WTC11 (cell line): ENCODE data around the gene DOK7.

ENCODE experiments used
- AFF4 ChIP-seq: sonication (generic); formaldehyde crosslinking; IDR thresholded peaks from 2 replicates; pipeline ENCODE4 v1.8.1; 2023; ENCODE audit warnings: mild to moderate bottlenecking, missing genetic modification reagents, borderline replicate concordance
- CTCF ChIP-seq: fragments of 200-600 bp; IDR thresholded peaks from 2 replicates; pipeline ENCODE4 v1.8.0; 2022; ENCODE audit warnings: antibody characterized with exemption
- ESRRA ChIP-seq: sonication (generic); formaldehyde crosslinking; IDR thresholded peaks from 2 replicates; pipeline ENCODE4 v1.8.1; 2022; ENCODE audit warnings: mild to moderate bottlenecking, missing genetic modification reagents, borderline replicate concordance
- IRF1 ChIP-seq: sonication (generic); formaldehyde crosslinking; IDR thresholded peaks from 2 replicates; pipeline ENCODE4 v1.8.0; 2023; ENCODE audit warnings: missing genetic modification reagents
- JUN ChIP-seq: sonication (generic); formaldehyde crosslinking; IDR thresholded peaks from 2 replicates; pipeline ENCODE4 v1.8.0; 2023; ENCODE audit warnings: mild to moderate bottlenecking, missing genetic modification reagents
- MAX ChIP-seq: sonication (generic); formaldehyde crosslinking; IDR thresholded peaks from 2 replicates; pipeline ENCODE4 v1.8.0; 2022; ENCODE audit warnings: mild to moderate bottlenecking, missing genetic modification reagents
- RELA ChIP-seq: sonication (generic); formaldehyde crosslinking; IDR thresholded peaks from 2 replicates; pipeline ENCODE4 v1.8.1; 2022; ENCODE audit warnings: missing genetic modification reagents, mild to moderate bottlenecking, borderline replicate concordance
- SMAD4 ChIP-seq: sonication (generic); formaldehyde crosslinking; IDR thresholded peaks from 2 replicates; pipeline ENCODE4 v1.8.0; 2022; ENCODE audit warnings: mild to moderate bottlenecking, missing genetic modification reagents
- SP1 ChIP-seq: sonication (generic); formaldehyde crosslinking; conservative IDR thresholded peaks from 2 replicates; pipeline ENCODE4 v1.8.1; 2022; ENCODE audit warnings: missing genetic modification reagents
- TCF7 ChIP-seq: sonication (generic); formaldehyde crosslinking; IDR thresholded peaks from 2 replicates; pipeline ENCODE4 v1.8.0; 2022; ENCODE audit warnings: mild to moderate bottlenecking, low read depth, missing genetic modification reagents, moderate library complexity
- ZBTB21 ChIP-seq: sonication (generic); formaldehyde crosslinking; IDR thresholded peaks from 2 replicates; pipeline ENCODE4 v1.8.1; 2023; ENCODE audit warnings: mild to moderate bottlenecking, missing genetic modification reagents, borderline replicate concordance
- ZBTB43 ChIP-seq: sonication (generic); formaldehyde crosslinking; IDR thresholded peaks from 2 replicates; pipeline ENCODE4 v1.8.1; 2023; ENCODE audit warnings: mild to moderate bottlenecking, missing genetic modification reagents
- ZNF512 ChIP-seq: sonication (generic); formaldehyde crosslinking; IDR thresholded peaks from 2 replicates; pipeline ENCODE4 v1.8.1; 2022; ENCODE audit warnings: missing genetic modification reagents, borderline replicate concordance

GRCh38 chr4:3500111-3500510 is 37.0 kb downstream of the DOK7 start:
- no peak for TF ChIP-seq CTCF
- no peak for TF ChIP-seq SP1 (CRISPR knock-in tag)
- TF ChIP-seq IRF1 (CRISPR knock-in tag) = no peak
- no peak for TF ChIP-seq AFF4 (CRISPR knock-in tag)
- no peak for TF ChIP-seq MAX
- no peak for TF ChIP-seq RELA (CRISPR knock-in tag)
- no peak for TF ChIP-seq SMAD4 (CRISPR knock-in tag)
- no peak for TF ChIP-seq TCF7 (CRISPR knock-in tag)
- TF ChIP-seq ZNF512 (CRISPR knock-in tag) = no peak
- TF ChIP-seq ZBTB21 (CRISPR knock-in tag) = no peak
- TF ChIP-seq ESRRA = no peak
- no peak for TF ChIP-seq ZBTB43 (CRISPR knock-in tag)
- TF ChIP-seq JUN (CRISPR knock-in tag) = no peak
